SK-N-SH treated with all-trans-retinoic acid at 6 μM for 48 hours (cell line): ENCODE data around the gene MYO16.

Experiments used
- ATAC-seq: fragments of 200-7000 bp; cut with Tn5 transposase; 3 replicates; pipeline ENCODE4 v1.9.1; 2020; ENCODE audit warnings: mild to moderate bottlenecking, moderate library complexity
- ARNTL ChIP-seq: fragments of 450-650 bp; formaldehyde crosslinking; IDR thresholded peaks from 2 replicates; pipeline ENCODE4 v1.5.0; 2020; ENCODE audit warnings: low read depth, mild to moderate bottlenecking, moderate library complexity, borderline replicate concordance
- BACH2 ChIP-seq: fragments of 250-450 bp; sonication (Bioruptor Pico); IDR thresholded peaks from 2 replicates; pipeline ENCODE4 v1.9.0; 2021; ENCODE audit warnings: mild to moderate bottlenecking, borderline replicate concordance
- CSDC2 ChIP-seq: fragments of 250-450 bp; sonication (Bioruptor Pico); IDR thresholded peaks from 2 replicates; pipeline ENCODE4 v1.5.0; 2020; ENCODE audit warnings: mild to moderate bottlenecking, moderate library complexity
- ESRRG ChIP-seq: fragments of 250-450 bp; sonication (Bioruptor Pico); IDR thresholded peaks from 2 replicates; pipeline ENCODE4 v1.6.1; 2021; ENCODE audit warnings: mild to moderate bottlenecking
- GLIS3 ChIP-seq: fragments of 250-450 bp; sonication (Bioruptor Pico); IDR thresholded peaks from 2 replicates; pipeline ENCODE4 v1.5.0; 2020; ENCODE audit warnings: mild to moderate bottlenecking, moderate library complexity
- ISL1 ChIP-seq: fragments of 250-450 bp; sonication (Bioruptor Pico); IDR thresholded peaks from 2 replicates; pipeline ENCODE4 v2.1.2; 2022; ENCODE audit warnings: mild to moderate bottlenecking, moderate library complexity
- OSR1 ChIP-seq: fragments of 250-450 bp; sonication (Bioruptor Pico); IDR thresholded peaks from 2 replicates; pipeline ENCODE4 v1.8.0; 2022; ENCODE audit warnings: moderate library complexity, mild to moderate bottlenecking, inconsistent platforms
- POU6F1 ChIP-seq: fragments of 250-450 bp; sonication (Bioruptor Pico); IDR thresholded peaks from 2 replicates; pipeline ENCODE4 v1.8.0; 2021; ENCODE audit warnings: low read depth, mild to moderate bottlenecking, moderate library complexity, borderline replicate concordance
- PPARA ChIP-seq: fragments of 250-450 bp; sonication (Bioruptor Pico); IDR thresholded peaks from 2 replicates; pipeline ENCODE4 v1.5.0; 2020; ENCODE audit warnings: mild to moderate bottlenecking, borderline replicate concordance
- RARB ChIP-seq: fragments of 250-450 bp; sonication (Bioruptor Pico); IDR thresholded peaks from 2 replicates; pipeline ENCODE4 v1.8.0; 2021; ENCODE audit warnings: mild to moderate bottlenecking, moderate library complexity
- SNAI2 ChIP-seq: fragments of 250-450 bp; sonication (Bioruptor Pico); IDR thresholded peaks from 2 replicates; pipeline ENCODE4 v1.5.0; 2020; ENCODE audit warnings: mild to moderate bottlenecking, moderate library complexity
- TCF4 ChIP-seq: fragments of 250-450 bp; sonication (Bioruptor Pico); IDR thresholded peaks from 2 replicates; pipeline ENCODE4 v1.8.0; 2021; ENCODE audit warnings: mild to moderate bottlenecking, moderate library complexity, borderline replicate concordance
- TOX ChIP-seq: fragments of 250-450 bp; sonication (Bioruptor Pico); IDR thresholded peaks from 2 replicates; pipeline ENCODE4 v1.8.0; 2021; ENCODE audit warnings: mild to moderate bottlenecking, moderate library complexity, borderline replicate concordance
- TSHZ2 ChIP-seq: fragments of 250-450 bp; sonication (Bioruptor Pico); IDR thresholded peaks from 2 replicates; pipeline ENCODE4 v1.5.0; 2020; ENCODE audit warnings: mild to moderate bottlenecking, moderate library complexity
- ZC3H10 ChIP-seq: fragments of 250-450 bp; sonication (Bioruptor Pico); IDR thresholded peaks from 2 replicates; pipeline ENCODE4 v1.5.1; 2021; ENCODE audit warnings: mild to moderate bottlenecking, moderate library complexity
- ZFP3 ChIP-seq: fragments of 250-450 bp; sonication (Bioruptor Pico); IDR thresholded peaks from 2 replicates; pipeline ENCODE4 v1.5.0; 2020; ENCODE audit warnings: mild to moderate bottlenecking, moderate library complexity
- ZFP30 ChIP-seq: fragments of 450-650 bp; formaldehyde crosslinking; IDR thresholded peaks from 2 replicates; pipeline ENCODE4 v1.5.0; 2022; ENCODE audit warnings: mild to moderate bottlenecking, moderate library complexity
- ZNF565 ChIP-seq: fragments of 450-650 bp; formaldehyde crosslinking; conservative IDR thresholded peaks from 2 replicates; pipeline ENCODE4 v1.5.0; 2020; ENCODE audit warnings: low read depth, mild to moderate bottlenecking, moderate library complexity
- ZNF70 ChIP-seq: fragments of 450-650 bp; formaldehyde crosslinking; IDR thresholded peaks from 2 replicates; pipeline ENCODE4 v1.5.0; 2020; ENCODE audit warnings: mild to moderate bottlenecking, moderate library complexity
- ZNF8 ChIP-seq: fragments of 450-650 bp; formaldehyde crosslinking; IDR thresholded peaks from 2 replicates; pipeline ENCODE4 v1.5.0; 2020; ENCODE audit warnings: mild to moderate bottlenecking, moderate library complexity
- TF ChIP-seq, protein P1 (sequence below): fragments of 250-450 bp; sonication (Bioruptor Pico); IDR thresholded peaks from 2 replicates; pipeline ENCODE4 v1.5.1; 2020; ENCODE audit warnings: low read depth, mild to moderate bottlenecking, moderate library complexity
- TF ChIP-seq, protein P2 (sequence below): fragments of 250-450 bp; sonication (Bioruptor Pico); IDR thresholded peaks from 2 replicates; pipeline ENCODE4 v1.5.1; 2021; ENCODE audit warnings: mild to moderate bottlenecking, moderate library complexity

Gene MYO16

GRCh38 chr13:108993346-108993745, 363.9 kb downstream of the MYO16 start (continued):
- TF ChIP-seq ARNTL = no peak
- no peak for TF ChIP-seq ZNF8
- TF ChIP-seq RARB (CRISPR knock-in tag) = no peak
- no peak for TF ChIP-seq ZNF565
- TF ChIP-seq GLIS3 (CRISPR knock-in tag) = no peak
- TF ChIP-seq ZFP30 (CRISPR knock-in tag) = no peak
- TF ChIP-seq, all 23 proteins: peak for 0

GRCh38 chr13:108996430-108996829, 367.0 kb downstream of the MYO16 start:
- ATAC-seq = no peak
- no peak for TF ChIP-seq BACH2 (CRISPR knock-in tag)
- no peak for TF ChIP-seq ZNF70 (CRISPR knock-in tag)
- TF ChIP-seq, protein P1, sequence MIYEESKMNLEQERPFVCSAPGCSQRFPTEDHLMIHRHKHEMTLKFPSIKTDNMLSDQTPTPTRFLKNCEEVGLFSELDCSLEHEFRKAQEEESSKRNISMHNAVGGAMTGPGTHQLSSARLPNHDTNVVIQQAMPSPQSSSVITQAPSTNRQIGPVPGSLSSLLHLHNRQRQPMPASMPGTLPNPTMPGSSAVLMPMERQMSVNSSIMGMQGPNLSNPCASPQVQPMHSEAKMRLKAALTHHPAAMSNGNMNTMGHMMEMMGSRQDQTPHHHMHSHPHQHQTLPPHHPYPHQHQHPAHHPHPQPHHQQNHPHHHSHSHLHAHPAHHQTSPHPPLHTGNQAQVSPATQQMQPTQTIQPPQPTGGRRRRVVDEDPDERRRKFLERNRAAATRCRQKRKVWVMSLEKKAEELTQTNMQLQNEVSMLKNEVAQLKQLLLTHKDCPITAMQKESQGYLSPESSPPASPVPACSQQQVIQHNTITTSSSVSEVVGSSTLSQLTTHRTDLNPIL = no peak
- TF ChIP-seq CSDC2 = no peak

DNA sequence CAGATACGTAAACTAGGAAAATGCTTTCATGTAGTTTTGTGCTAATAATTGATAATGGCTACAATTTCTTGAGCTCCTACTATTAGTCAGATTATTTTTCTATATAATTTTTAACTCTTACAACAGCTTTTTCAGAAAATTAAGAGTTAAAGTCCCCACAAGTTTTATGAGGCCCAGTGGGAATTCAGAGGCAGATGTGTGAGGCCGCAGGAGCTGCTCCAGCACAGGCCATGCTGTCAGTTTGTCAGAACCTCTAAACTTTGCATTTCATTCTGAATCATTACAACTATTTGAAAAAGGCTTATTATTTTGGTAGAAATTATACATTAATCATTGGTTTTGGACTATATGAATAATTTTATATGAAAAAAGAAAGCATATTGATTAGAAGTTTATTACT, 370.8 kb downstream of the MYO16 start:
- no peak for ATAC-seq

GRCh38 chr13:109002934-109003333, 373.5 kb downstream of the MYO16 start:
- ATAC-seq = no peak
- no peak for TF ChIP-seq ZFP3 (CRISPR knock-in tag)
- no peak for TF ChIP-seq TCF4 (CRISPR knock-in tag)
- TF ChIP-seq GLIS3 (CRISPR knock-in tag) = no peak

More for the DNA sequence above, 370.8 kb downstream of the MYO16 start:
- TF ChIP-seq ZC3H10 (CRISPR knock-in tag) = no peak
- no peak for TF ChIP-seq CSDC2
- TF ChIP-seq ZFP30 (CRISPR knock-in tag) = no peak
- TF ChIP-seq ZNF565 = no peak
- TF ChIP-seq ESRRG (CRISPR knock-in tag) = no peak
- no peak for TF ChIP-seq RARB (CRISPR knock-in tag)
- no peak for TF ChIP-seq ZNF70 (CRISPR knock-in tag)
- no peak for TF ChIP-seq OSR1 (CRISPR knock-in tag)
- no peak for TF ChIP-seq ISL1 (CRISPR knock-in tag)
- no peak for TF ChIP-seq POU6F1
- no peak for TF ChIP-seq SNAI2 (CRISPR knock-in tag)
- TF ChIP-seq ARNTL = no peak
- TF ChIP-seq, protein P2, sequence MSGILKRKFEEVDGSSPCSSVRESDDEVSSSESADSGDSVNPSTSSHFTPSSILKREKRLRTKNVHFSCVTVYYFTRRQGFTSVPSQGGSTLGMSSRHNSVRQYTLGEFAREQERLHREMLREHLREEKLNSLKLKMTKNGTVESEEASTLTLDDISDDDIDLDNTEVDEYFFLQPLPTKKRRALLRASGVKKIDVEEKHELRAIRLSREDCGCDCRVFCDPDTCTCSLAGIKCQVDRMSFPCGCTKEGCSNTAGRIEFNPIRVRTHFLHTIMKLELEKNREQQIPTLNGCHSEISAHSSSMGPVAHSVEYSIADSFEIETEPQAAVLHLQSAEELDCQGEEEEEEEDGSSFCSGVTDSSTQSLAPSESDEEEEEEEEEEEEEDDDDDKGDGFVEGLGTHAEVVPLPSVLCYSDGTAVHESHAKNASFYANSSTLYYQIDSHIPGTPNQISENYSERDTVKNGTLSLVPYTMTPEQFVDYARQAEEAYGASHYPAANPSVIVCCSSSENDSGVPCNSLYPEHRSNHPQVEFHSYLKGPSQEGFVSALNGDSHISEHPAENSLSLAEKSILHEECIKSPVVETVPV = no peak
- TF ChIP-seq, protein P1 = no peak
- no peak for TF ChIP-seq PPARA (CRISPR knock-in tag)
- no peak for TF ChIP-seq BACH2 (CRISPR knock-in tag)

- ATAC-seq = no peak
- TF ChIP-seq ARNTL = no peak
- TF ChIP-seq RARB (CRISPR knock-in tag) = no peak
- TF ChIP-seq ZNF565 = no peak
- no peak for TF ChIP-seq POU6F1
- no peak for TF ChIP-seq PPARA (CRISPR knock-in tag)
- no peak for TF ChIP-seq TSHZ2 (CRISPR knock-in tag)
- no peak for TF ChIP-seq CSDC2
- no peak for TF ChIP-seq SNAI2 (CRISPR knock-in tag)
- TF ChIP-seq TOX (CRISPR knock-in tag) = no peak
- TF ChIP-seq, protein P1 = no peak
- no peak for TF ChIP-seq ISL1 (CRISPR knock-in tag)
- TF ChIP-seq GLIS3 (CRISPR knock-in tag) = no peak
Observed at GRCh38 chr13:109007946-109008345, 378.5 kb downstream of the MYO16 start.
